ENCODE data around the gene GIGYF1. TPM values are rescaled to one million over a fixed set of nuclear protein-coding genes. Genes with fewer than 3 reads are reported as not detected.
A peak's percentile ranks its signal among the peaks of the same experiment; 100 is the strongest.

Gene GIGYF1
- total and polyA plus RNA-seq, 7 donors = 3.5 to 47.1 (median 26.5) TPM

DNA sequence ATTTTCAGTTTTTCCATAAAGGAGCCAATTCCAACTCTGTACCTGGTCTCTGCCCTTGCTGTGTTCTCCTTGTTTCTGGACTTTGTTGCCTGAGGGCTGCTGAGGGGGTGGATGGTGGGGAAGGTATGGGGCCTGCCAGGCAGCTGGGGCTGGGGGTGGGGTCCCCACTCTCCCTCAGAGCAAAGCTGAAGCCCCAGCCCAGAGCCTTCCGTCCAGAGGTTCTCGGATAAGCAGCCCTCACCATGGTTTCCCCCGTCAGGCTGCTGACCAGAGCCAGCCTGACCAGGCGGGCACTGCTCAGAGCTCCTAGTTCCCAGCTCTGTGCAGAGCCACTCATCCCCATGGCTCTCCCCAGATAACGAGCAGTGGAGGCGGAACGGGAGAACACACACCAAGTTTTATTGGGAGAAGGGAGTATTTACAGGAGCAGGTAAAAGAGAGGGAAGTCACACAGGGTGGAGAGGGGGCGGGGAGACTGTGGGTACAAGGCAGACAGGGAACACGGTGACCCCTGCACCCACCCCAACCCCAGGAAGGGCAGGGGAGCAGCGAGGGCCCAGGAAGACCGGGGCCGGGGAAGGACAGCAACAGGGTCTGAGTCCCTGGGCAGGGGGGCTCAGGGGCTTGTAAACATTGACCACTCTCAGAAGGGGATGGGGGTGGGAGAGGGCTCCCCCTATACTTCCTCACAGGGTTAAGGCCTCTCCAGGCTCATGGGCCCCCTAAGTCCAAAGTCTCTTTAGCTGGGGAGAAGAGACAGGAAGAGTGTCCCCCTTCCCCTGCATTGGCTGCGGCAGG, 14.7 kb downstream of the GIGYF1 start:
- H3K9me3 ChIP-seq = no peaks in the 10 kb centered on the region
- H3K4me3 ChIP-seq = no peak overlapping the region
- H3K27ac ChIP-seq = peak overlapping the region; percentile 45 to 98 (median 67)
- no peaks in the 10 kb centered on the region for H3K27me3 ChIP-seq
- TF ChIP-seq, protein P1, sequence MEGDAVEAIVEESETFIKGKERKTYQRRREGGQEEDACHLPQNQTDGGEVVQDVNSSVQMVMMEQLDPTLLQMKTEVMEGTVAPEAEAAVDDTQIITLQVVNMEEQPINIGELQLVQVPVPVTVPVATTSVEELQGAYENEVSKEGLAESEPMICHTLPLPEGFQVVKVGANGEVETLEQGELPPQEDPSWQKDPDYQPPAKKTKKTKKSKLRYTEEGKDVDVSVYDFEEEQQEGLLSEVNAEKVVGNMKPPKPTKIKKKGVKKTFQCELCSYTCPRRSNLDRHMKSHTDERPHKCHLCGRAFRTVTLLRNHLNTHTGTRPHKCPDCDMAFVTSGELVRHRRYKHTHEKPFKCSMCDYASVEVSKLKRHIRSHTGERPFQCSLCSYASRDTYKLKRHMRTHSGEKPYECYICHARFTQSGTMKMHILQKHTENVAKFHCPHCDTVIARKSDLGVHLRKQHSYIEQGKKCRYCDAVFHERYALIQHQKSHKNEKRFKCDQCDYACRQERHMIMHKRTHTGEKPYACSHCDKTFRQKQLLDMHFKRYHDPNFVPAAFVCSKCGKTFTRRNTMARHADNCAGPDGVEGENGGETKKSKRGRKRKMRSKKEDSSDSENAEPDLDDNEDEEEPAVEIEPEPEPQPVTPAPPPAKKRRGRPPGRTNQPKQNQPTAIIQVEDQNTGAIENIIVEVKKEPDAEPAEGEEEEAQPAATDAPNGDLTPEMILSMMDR (IDR thresholded peaks at IDR 0.05) = no peak
- TF ChIP-seq POLR2A (IDR thresholded peaks at IDR 0.05) = no peak
- TF ChIP-seq EP300 (IDR thresholded peaks at IDR 0.05) = no peak
- TF ChIP-seq POLR2AphosphoS5 (IDR thresholded peaks at IDR 0.05) = no peak
- peaks cover 0 to 26% (median 24%) of the 10 kb centered on the region in 4 donors for H3K4me1 ChIP-seq
- WGBS, 2 donors = 63 to 70% methylated on average over 13 of the region's 13 CpGs
- H3K36me3 ChIP-seq = peaks cover 46 to 76% (median 61%) of the 10 kb centered on the region in 4 donors
- peak; percentile 70 for DNase-seq
- intact Hi-C loops (cut with DNase I) = loop anchor here (5.0 kb wide), 1 partner anchor 212 kb away; no protein-coding TSS in a partner anchor

DNA sequence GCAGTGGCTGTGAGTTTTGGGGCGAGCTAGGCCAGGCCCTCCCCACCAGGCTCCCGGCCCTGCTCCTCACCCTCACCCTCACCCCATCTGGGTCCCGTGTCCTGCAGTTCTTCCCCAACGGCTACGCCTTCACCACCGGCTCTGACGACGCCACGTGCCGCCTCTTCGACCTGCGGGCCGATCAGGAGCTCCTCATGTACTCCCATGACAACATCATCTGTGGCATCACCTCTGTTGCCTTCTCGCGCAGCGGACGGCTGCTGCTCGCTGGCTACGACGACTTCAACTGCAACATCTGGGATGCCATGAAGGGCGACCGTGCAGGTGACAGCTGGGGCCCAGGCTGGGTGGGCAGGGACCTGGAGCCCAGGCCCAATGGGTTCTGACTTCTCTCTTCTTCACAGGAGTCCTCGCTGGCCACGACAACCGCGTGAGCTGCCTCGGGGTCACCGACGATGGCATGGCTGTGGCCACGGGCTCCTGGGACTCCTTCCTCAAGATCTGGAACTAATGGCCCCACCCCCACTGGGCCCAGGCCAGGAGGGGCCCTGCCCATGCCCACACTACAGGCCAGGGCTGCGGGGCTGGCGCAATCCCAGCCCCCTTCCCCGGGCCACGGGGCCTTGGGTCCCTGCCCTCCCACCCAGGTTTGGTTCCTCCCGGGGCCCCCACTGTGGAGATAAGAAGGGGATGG, 15.6 kb downstream of the GIGYF1 start:
- Histone ChIP-seq H3K4me1 (peaks cover 0 to 26% (median 24%) of the 10 kb centered on the region in 4 donors), H3K4me3 (no peak overlapping the region), H3K36me3 (peaks cover 37 to 67% (median 53%) of the 10 kb centered on the region in 4 donors), H3K9me3 (no peaks in the 10 kb centered on the region), H3K27me3 (no peaks in the 10 kb centered on the region), H3K27ac (peak overlapping the region; percentile 45 to 98 (median 67))
- 85% methylated on average over 35 of the region's 35 CpGs for WGBS, 2 donors
- TF ChIP-seq POLR2A (IDR thresholded peaks at IDR 0.05) (no peak), POLR2AphosphoS5 (IDR thresholded peaks at IDR 0.05) (peak in 2 of 4 donors; percentile 35 to 50), EP300 (IDR thresholded peaks at IDR 0.05) (no peak)
- TF ChIP-seq, protein P1 (IDR thresholded peaks at IDR 0.05) = no peak
- peak; percentile 68 for DNase-seq
- intact Hi-C loops (cut with DNase I) = loop anchor here (5.0 kb wide), 1 partner anchor 211 kb away; no protein-coding TSS in a partner anchor

DNA sequence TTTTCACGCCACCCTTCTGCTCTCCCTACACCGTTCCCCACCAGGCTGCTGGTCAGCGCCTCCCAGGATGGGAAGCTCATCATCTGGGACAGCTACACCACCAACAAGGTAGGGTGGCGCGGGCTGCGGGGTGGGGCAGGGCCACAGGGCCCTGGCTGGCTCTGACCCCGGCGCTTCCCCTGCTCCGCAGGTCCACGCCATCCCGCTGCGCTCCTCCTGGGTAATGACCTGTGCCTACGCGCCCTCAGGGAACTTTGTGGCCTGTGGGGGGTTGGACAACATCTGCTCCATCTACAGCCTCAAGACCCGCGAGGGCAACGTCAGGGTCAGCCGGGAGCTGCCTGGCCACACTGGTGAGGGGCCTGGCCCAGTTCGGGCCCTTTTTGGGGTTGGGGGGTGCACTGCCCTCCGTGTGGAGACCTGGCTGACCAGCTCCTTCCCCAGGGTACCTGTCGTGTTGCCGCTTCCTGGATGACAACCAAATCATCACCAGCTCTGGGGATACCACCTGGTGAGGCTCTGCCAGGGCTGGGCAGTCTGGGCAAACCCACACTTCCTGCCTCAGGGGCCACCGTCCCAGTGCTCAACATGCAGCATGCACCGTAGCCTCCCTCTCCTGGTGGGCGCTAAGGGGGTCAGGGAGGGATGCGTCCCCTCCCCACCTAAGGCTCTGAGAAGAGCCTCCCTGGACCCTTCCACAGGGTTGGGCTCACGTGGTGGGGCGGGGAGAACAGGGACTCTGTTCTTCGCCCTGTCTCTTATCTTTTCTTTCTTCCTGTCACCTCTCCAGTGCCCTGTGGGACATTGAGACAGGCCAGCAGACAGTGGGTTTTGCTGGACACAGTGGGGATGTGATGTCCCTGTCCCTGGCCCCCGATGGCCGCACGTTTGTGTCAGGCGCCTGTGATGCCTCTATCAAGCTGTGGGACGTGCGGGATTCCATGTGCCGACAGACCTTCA, 16.5 kb downstream of the GIGYF1 start:
- peaks cover 0 to 31% (median 26%) of the 10 kb centered on the region in 4 donors for H3K4me1 ChIP-seq
- no peak for DNase-seq
- WGBS, 2 donors = 91% methylated on average over 36 of the region's 36 CpGs

More for the DNA sequence above, 16.5 kb downstream of the GIGYF1 start:
- no peaks in the 10 kb centered on the region for H3K27me3 ChIP-seq
- H3K9me3 ChIP-seq = no peaks in the 10 kb centered on the region
- intact Hi-C loops (cut with DNase I) = loop anchor here (5.0 kb wide), 1 partner anchor 210 kb away; no protein-coding TSS in a partner anchor
- TF ChIP-seq, protein P1 (IDR thresholded peaks at IDR 0.05) = no peak
- no peak for TF ChIP-seq POLR2AphosphoS5 (IDR thresholded peaks at IDR 0.05)
- TF ChIP-seq POLR2A (IDR thresholded peaks at IDR 0.05) = no peak
- no peak for TF ChIP-seq EP300 (IDR thresholded peaks at IDR 0.05)
- peak overlapping the region in 1 of 4 donors; percentile 98 for H3K27ac ChIP-seq
- peaks cover 29 to 59% (median 44%) of the 10 kb centered on the region in 4 donors for H3K36me3 ChIP-seq
- no peak overlapping the region for H3K4me3 ChIP-seq
